CD4-positive, alpha-beta memory T cell (primary cell): ENCODE results near the gene HMSD. TPM values are rescaled to one million over a fixed set of nuclear protein-coding genes. Genes with fewer than 3 reads are reported as not detected.
"Not testable (repeated sequence)": the region's sequence is repeated elsewhere in the genome, so short reads cannot be mapped to it uniquely, and the experiment has no call there.

Source experiments
- CTCF ChIA-PET: fragments of 350-600 bp; sonication (Branson Sonifier 250); formaldehyde crosslinking; loops from one replicate; lab custom pipeline; 2021; ENCODE audit warnings: inconsistent platforms; ENCODE audit not compliant: partially characterized antibody; lab: Charles Lee
- POLR2A ChIA-PET: fragments of 350-600 bp; sonication (Branson Sonifier 250); formaldehyde crosslinking; loops from one replicate; lab custom pipeline; 2021; ENCODE audit not compliant: partially characterized antibody; lab: Charles Lee
- DNase-seq, 5 donors: peaks; one replicate each; pipeline versions ENCODE4 v3.0.0 to v3.0.0-alpha.2; 2020 to 2022; ENCODE audit warnings: mixed read lengths in 1 of 5
- H3K27ac ChIP-seq: one replicate; pipeline ENCODE4 v1.7.0; 2013; ENCODE audit warnings: low read depth, low read length
- H3K27me3 ChIP-seq: 2 replicates; pipeline ENCODE4 v1.7.0; 2013; ENCODE audit warnings: mild to moderate bottlenecking, low read length, moderate library complexity; ENCODE audit not compliant: insufficient read depth
- H3K36me3 ChIP-seq: 2 replicates; pipeline ENCODE4 v1.7.0; 2013; ENCODE audit warnings: mild to moderate bottlenecking, low read length, moderate library complexity; ENCODE audit not compliant: insufficient read depth
- H3K4me1 ChIP-seq: 2 replicates; pipeline ENCODE4 v1.7.0; 2013; ENCODE audit warnings: mild to moderate bottlenecking, low read length, moderate library complexity; ENCODE audit not compliant: insufficient read depth
- H3K4me3 ChIP-seq, 2 donors: one replicate each; pipeline ENCODE4 v1.7.0; 2013; ENCODE audit warnings: low read length in 2 of 2, mild to moderate bottlenecking in 1 of 2
- H3K9me3 ChIP-seq, 2 donors: one replicate each; pipeline ENCODE4 v1.7.0; 2013; ENCODE audit warnings: low read length in 2 of 2, control low read depth in 1 of 2; ENCODE audit not compliant: control insufficient read depth in 1 of 2
- H3K27ac Mint-ChIP-seq, 7 donors: one replicate each; pipeline ENCODE4 v1.8.0; 2020 to 2021; ENCODE audit warnings: mixed read lengths in 7 of 7, mild to moderate bottlenecking in 6 of 7, inconsistent platforms in 3 of 7, moderate library complexity in 3 of 7
- H3K27me3 Mint-ChIP-seq, 2 donors: one replicate each; pipeline ENCODE4 v1.8.0; 2020 to 2021; ENCODE audit warnings: mixed read lengths in 2 of 2
- H3K36me3 Mint-ChIP-seq, 2 donors: one replicate each; pipeline ENCODE4 v1.8.0; 2020 to 2021; ENCODE audit warnings: mixed read lengths in 2 of 2, inconsistent platforms in 1 of 2, mild to moderate bottlenecking in 1 of 2
- H3K4me1 Mint-ChIP-seq, 4 donors: one replicate each; pipeline ENCODE4 v1.8.0; 2020 to 2021; ENCODE audit warnings: mixed read lengths in 4 of 4, mild to moderate bottlenecking in 1 of 4
- H3K4me3 Mint-ChIP-seq, 8 donors: one replicate each; pipeline ENCODE4 v1.8.0; 2020 to 2021; ENCODE audit warnings: mixed read lengths in 8 of 8, mild to moderate bottlenecking in 7 of 8, moderate library complexity in 6 of 8, inconsistent platforms in 3 of 8
- H3K9me3 Mint-ChIP-seq, 8 donors: one replicate each; pipeline ENCODE4 v1.8.0; 2020 to 2021; ENCODE audit warnings: mixed read lengths in 8 of 8, mild to moderate bottlenecking in 5 of 8, inconsistent platforms in 3 of 8, moderate library complexity in 1 of 8
- intact Hi-C: fragments of 100-400 bp; cut with micrococcal nuclease; formaldehyde crosslinking; loops from one replicate; pipeline ENCODE4 v1.15.1; 2023
- polyA plus RNA-seq, 2 donors: library from polyadenylated mRNA; unstranded; fragments of 300-500 nt; fragmentation: Illumina TruSeq; gene quantifications; one replicate each; pipeline ENCODE4 v1.2.3, GENCODE V29; 2021
- total RNA-seq, 2 experiments: library from RNA; stranded (reverse); gene quantifications; one replicate each; pipeline ENCODE4 v1.2.3, GENCODE V29; 2021

The HMSD gene
- total and polyA plus RNA-seq, 4 experiments from 2014 or later = 1.8 to 2.2 TPM; not detected in 2

- H3K27ac Mint-ChIP-seq = no peak overlapping the region
- Histone ChIP-seq H3K27me3 (no peaks in the 10 kb centered on the region), H3K4me3 (no peak overlapping the region), H3K4me1 (no peaks in the 10 kb centered on the region), H3K27ac (no peak overlapping the region), H3K9me3 (no peaks in the 10 kb centered on the region), H3K36me3 (no peaks in the 10 kb centered on the region)
- H3K9me3 Mint-ChIP-seq = peaks cover 0 to 7% (median 0%) of the 10 kb centered on the region in 8 donors
- intact Hi-C loops = no loop called here
- DNase-seq = no peak
- H3K27me3 Mint-ChIP-seq = peaks cover 9 to 16% of the 10 kb centered on the region in 2 donors
- ChIA-PET CTCF (interaction anchor here (0.9 kb wide), 1 partner anchor 14 kb away, joined by 3 read pairs; no protein-coding TSS in a partner anchor), POLR2A (no interaction called here)
- H3K4me3 Mint-ChIP-seq = no peak overlapping the region
- H3K36me3 Mint-ChIP-seq = no peaks in the 10 kb centered on the region
- no peaks in the 10 kb centered on the region for H3K4me1 Mint-ChIP-seq
Observed at GRCh38 chr18:63909870-63910269, 39.2 kb upstream of the HMSD start.

- intact Hi-C loops = no loop called here
- CTCF ChIA-PET = no interaction called here
- H3K36me3 ChIP-seq = no peaks in the 10 kb centered on the region
- Mint-ChIP-seq H3K27me3 (peaks cover 12 to 37% of the 10 kb centered on the region in 2 donors), H3K36me3 (no peaks in the 10 kb centered on the region), H3K27ac (no peak overlapping the region), H3K4me1 (no peaks in the 10 kb centered on the region), H3K4me3 (no peak overlapping the region), H3K9me3 (peaks cover 0 to 3% (median 0%) of the 10 kb centered on the region in 8 donors)
- POLR2A ChIA-PET = no interaction called here
- DNase-seq = no peak
- no peaks in the 10 kb centered on the region for H3K27me3 ChIP-seq
- H3K4me1 ChIP-seq = no peaks in the 10 kb centered on the region
- H3K9me3 ChIP-seq = no peaks in the 10 kb centered on the region
- no peak overlapping the region for H3K27ac ChIP-seq
- H3K4me3 ChIP-seq = no peak overlapping the region
Observed at GRCh38 chr18:63917817-63918216, 31.3 kb upstream of the HMSD start.

DNA sequence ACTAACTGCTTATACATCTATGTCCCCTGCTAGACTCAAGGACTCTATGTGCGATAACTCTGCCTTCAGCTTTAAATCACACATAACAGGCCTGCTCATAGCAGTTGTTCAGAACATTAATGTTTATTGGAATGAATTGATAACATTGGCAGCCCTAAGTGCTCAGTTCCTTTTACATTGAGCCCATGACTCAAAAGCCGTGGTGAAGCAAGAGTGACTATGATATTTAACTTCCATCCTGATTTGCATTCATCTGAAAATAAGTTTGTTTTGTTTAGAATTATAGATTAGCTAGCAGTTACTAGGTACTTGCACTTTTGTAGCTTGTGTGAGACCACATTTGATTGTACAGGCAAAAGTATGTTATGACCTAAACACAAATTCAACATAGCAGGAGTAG is 27.1 kb upstream of the HMSD start:
- H3K36me3 Mint-ChIP-seq = no peaks in the 10 kb centered on the region
- intact Hi-C loops = no loop called here
- Histone ChIP-seq H3K9me3 (no peaks in the 10 kb centered on the region), H3K36me3 (no peaks in the 10 kb centered on the region), H3K4me1 (no peaks in the 10 kb centered on the region), H3K4me3 (no peak overlapping the region), H3K27me3 (no peaks in the 10 kb centered on the region), H3K27ac (no peak overlapping the region)
- ChIA-PET POLR2A (no interaction called here), CTCF (interaction anchor here (1.0 to 1.8 kb wide), 2 partner anchors 9 to 14 kb away, joined by 4 to 9 read pairs; no protein-coding TSS in a partner anchor)
- peaks cover 12 to 29% of the 10 kb centered on the region in 2 donors for H3K27me3 Mint-ChIP-seq
- no peaks in the 10 kb centered on the region for H3K9me3 Mint-ChIP-seq
- H3K4me1 Mint-ChIP-seq = no peaks in the 10 kb centered on the region
- DNase-seq = no peak
- no peak overlapping the region for H3K4me3 Mint-ChIP-seq
- H3K27ac Mint-ChIP-seq = no peak overlapping the region

- H3K36me3 ChIP-seq = no peaks in the 10 kb centered on the region
- H3K4me1 ChIP-seq = no peaks in the 10 kb centered on the region
- H3K9me3 Mint-ChIP-seq = no peaks in the 10 kb centered on the region
- no peaks in the 10 kb centered on the region for H3K27me3 ChIP-seq
- no peak overlapping the region for H3K27ac ChIP-seq
- intact Hi-C loops = no loop called here
- CTCF ChIA-PET = interaction anchor here (1.4 kb wide), 1 partner anchor 39 kb away, joined by 3 read pairs; no protein-coding TSS in a partner anchor
- no peaks in the 10 kb centered on the region for H3K36me3 Mint-ChIP-seq
- no peaks in the 10 kb centered on the region for H3K4me1 Mint-ChIP-seq
- no peak overlapping the region for H3K4me3 Mint-ChIP-seq
- no peak overlapping the region for H3K27ac Mint-ChIP-seq
- POLR2A ChIA-PET = no interaction called here
- no peaks in the 10 kb centered on the region for H3K9me3 ChIP-seq
- no peak for DNase-seq
- no peak overlapping the region for H3K4me3 ChIP-seq
- H3K27me3 Mint-ChIP-seq = peaks cover 9 to 21% of the 10 kb centered on the region in 2 donors
Observed at GRCh38 chr18:63924551-63924950, 24.6 kb upstream of the HMSD start.

DNA sequence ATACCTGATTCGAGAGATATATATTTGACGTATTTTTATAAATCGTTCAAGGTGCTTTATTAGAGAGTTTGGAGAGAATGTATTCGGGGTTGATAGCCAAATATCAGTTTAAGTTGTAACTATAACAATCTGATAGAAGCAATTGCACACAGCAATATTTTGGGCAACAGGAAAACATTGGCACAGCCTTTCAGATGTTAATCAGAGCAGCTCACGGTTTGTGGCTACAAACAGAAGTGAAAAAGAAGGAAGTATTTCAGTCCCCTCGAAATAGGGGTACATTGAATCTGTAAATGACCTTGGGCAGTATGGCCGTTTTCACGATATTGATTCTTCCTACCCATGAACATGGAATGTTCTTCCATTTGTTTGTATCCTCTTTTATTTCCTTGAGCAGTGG is 20.8 kb upstream of the HMSD start:
- CTCF ChIA-PET = interaction anchor here (1.9 kb wide), 1 partner anchor 8 kb away, joined by 9 read pairs; no protein-coding TSS in a partner anchor

DNA sequence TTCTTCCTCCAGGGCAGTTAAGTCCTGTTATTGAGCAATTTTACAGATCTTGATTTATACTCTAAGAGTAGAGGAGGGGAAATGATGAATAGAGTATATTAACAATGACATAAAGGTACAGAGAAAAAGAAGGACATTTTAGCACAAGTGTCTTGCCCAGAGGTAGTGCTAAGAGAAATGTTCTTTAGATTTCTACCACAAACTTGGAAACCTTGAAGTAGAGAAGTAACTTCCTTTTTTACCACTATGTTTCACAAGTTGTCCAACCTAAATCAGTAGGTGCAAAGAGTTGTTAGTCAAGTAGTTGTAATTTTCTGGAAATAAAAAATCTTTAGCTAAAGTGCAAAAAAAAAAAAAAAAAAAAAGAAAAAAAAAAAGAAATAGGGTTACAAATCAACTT is 19.7 kb upstream of the HMSD start:
- H3K4me3 Mint-ChIP-seq, H3K27ac Mint-ChIP-seq, H3K4me3 ChIP-seq, POLR2A ChIA-PET, H3K27ac ChIP-seq, H3K9me3 ChIP-seq, H3K4me1 Mint-ChIP-seq, H3K9me3 Mint-ChIP-seq, H3K36me3 ChIP-seq, DNase-seq, H3K36me3 Mint-ChIP-seq, intact Hi-C loops, H3K4me1 ChIP-seq, H3K27me3 ChIP-seq: not testable (repeated sequence)
- CTCF ChIA-PET = interaction anchor here (0.6 kb wide), 1 partner anchor 396 kb away, joined by 3 read pairs; no protein-coding TSS in a partner anchor
- peaks cover 6 to 15% of the 10 kb centered on the region in 2 donors for H3K27me3 Mint-ChIP-seq

More for the DNA sequence above, 20.8 kb upstream of the HMSD start:
- no peaks in the 10 kb centered on the region for H3K9me3 Mint-ChIP-seq
- H3K36me3 Mint-ChIP-seq = no peaks in the 10 kb centered on the region
- no peaks in the 10 kb centered on the region for H3K27me3 ChIP-seq
- no peaks in the 10 kb centered on the region for H3K4me1 Mint-ChIP-seq
- peaks cover 12 to 15% of the 10 kb centered on the region in 2 donors for H3K27me3 Mint-ChIP-seq
- H3K36me3 ChIP-seq = no peaks in the 10 kb centered on the region
- no peak for DNase-seq
- no peaks in the 10 kb centered on the region for H3K4me1 ChIP-seq
- H3K9me3 ChIP-seq = no peaks in the 10 kb centered on the region
- no peak overlapping the region for H3K4me3 Mint-ChIP-seq
- no peak overlapping the region for H3K4me3 ChIP-seq
- intact Hi-C loops = no loop called here
- H3K27ac Mint-ChIP-seq = no peak overlapping the region
- POLR2A ChIA-PET = no interaction called here
- H3K27ac ChIP-seq = no peak overlapping the region

- intact Hi-C loops = no loop called here
- Histone ChIP-seq H3K27ac (no peak overlapping the region), H3K4me3 (no peak overlapping the region), H3K27me3 (no peaks in the 10 kb centered on the region), H3K9me3 (no peaks in the 10 kb centered on the region), H3K36me3 (no peaks in the 10 kb centered on the region), H3K4me1 (peaks cover 2% of the 10 kb centered on the region)
- Mint-ChIP-seq H3K4me1 (no peaks in the 10 kb centered on the region), H3K27me3 (peaks cover 5 to 14% of the 10 kb centered on the region in 2 donors), H3K4me3 (no peak overlapping the region), H3K9me3 (no peaks in the 10 kb centered on the region), H3K27ac (no peak overlapping the region), H3K36me3 (no peaks in the 10 kb centered on the region)
- ChIA-PET POLR2A (no interaction called here), CTCF (interaction anchor here (1.0 kb wide), 2 partner anchors 9 to 18 kb away, joined by 4 read pairs; no protein-coding TSS in a partner anchor)
- no peak for DNase-seq
Observed at GRCh38 chr18:63930773-63931354, 18.2 kb upstream of the HMSD start.
